Mesothelial cell of epicardium (in vitro differentiated cells): Measurements from ENCODE around the gene CRACR2B. TPM values are rescaled to one million over a fixed set of nuclear protein-coding genes. Genes with fewer than 3 reads are reported as not detected.

ENCODE experiments used
- DNase-seq, 2 experiments: peaks; one replicate each; pipeline ENCODE4 v3.0.0; 2021; ENCODE audit warnings: low spot score in 2 of 2; ENCODE audit not compliant: unreplicated experiment in 2 of 2
- H3K27ac Mint-ChIP-seq: 2 replicates; pipeline ENCODE4 v1.8.0; 2021; ENCODE audit warnings: mixed read lengths
- H3K27me3 Mint-ChIP-seq: 2 replicates; pipeline ENCODE4 v1.8.0; 2021; ENCODE audit warnings: low read depth, mixed read lengths
- H3K36me3 Mint-ChIP-seq: 2 replicates; pipeline ENCODE4 v1.8.0; 2021; ENCODE audit warnings: mixed read lengths
- H3K4me1 Mint-ChIP-seq: 2 replicates; pipeline ENCODE4 v1.8.0; 2021; ENCODE audit warnings: mixed read lengths
- H3K4me3 Mint-ChIP-seq: 2 replicates; pipeline ENCODE4 v1.8.0; 2021; ENCODE audit warnings: mild to moderate bottlenecking, moderate library complexity, mixed read lengths
- H3K9me3 Mint-ChIP-seq: 2 replicates; pipeline ENCODE4 v1.8.0; 2021; ENCODE audit warnings: mixed read lengths
- total RNA-seq: library from RNA; stranded (reverse); gene quantifications from 3 replicates; pipeline ENCODE4 v1.2.1, GENCODE V29; 2021
- TF ChIP-seq, protein P1 (sequence below): fragments of 200-600 bp; sonication (generic); IDR thresholded peaks from one replicate; pipeline ENCODE4 v1.5.0; 2021; ENCODE audit warnings: antibody characterized with exemption; ENCODE audit not compliant: unreplicated experiment

Gene CRACR2B
- total RNA-seq, 1 donor from 2014 or later = 9.9 TPM

DNA sequence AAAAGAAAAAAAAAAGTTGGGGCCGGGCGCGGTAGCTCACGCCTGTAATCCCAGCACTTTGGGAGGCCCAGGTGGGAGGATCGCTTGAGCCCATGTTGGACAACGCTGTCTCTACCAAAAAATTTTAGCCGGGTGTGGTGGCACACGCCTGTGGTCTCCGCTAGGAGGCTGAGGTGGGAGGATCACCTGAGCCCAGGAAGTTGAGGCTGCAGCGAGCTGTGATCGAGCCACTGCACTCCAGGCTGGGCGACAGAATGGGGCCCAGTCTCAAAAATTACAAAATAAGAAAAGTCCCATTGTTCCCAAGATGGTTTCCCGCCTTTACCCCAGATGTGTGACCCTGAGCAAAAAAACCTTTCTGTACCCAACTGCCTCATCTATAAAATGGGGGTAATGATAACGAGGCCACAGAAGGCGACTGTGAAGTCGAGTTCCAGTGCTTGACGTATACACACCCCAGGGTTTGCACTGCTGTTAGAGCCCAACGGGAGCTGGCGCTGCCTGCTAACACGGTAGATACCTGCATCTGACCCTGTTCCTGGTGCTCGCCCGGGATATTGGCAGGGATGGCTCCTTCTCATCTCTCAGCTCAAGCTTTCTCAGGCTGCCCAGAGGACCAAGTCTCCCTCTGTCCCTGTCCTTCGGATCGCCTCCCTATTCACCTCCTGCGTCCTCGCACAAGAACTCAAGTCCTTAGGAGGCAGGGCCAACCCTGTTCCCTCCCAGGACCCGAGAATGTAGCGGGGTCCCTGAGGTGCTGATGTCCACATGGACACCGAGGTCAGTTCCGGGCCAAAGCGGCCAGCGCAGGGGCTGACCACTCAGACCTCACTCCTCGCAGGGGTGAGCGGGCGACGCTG lies 19.1 kb upstream of the CRACR2B start:
- H3K27me3 Mint-ChIP-seq = no peaks in the 10 kb centered on the region
- no peaks in the 10 kb centered on the region for H3K9me3 Mint-ChIP-seq
- DNase-seq = no peak
- peaks cover 35% of the 10 kb centered on the region for H3K4me1 Mint-ChIP-seq
- H3K27ac Mint-ChIP-seq = peak overlapping the region; percentile 98
- peaks cover 3% of the 10 kb centered on the region for H3K36me3 Mint-ChIP-seq
- TF ChIP-seq, protein P1, sequence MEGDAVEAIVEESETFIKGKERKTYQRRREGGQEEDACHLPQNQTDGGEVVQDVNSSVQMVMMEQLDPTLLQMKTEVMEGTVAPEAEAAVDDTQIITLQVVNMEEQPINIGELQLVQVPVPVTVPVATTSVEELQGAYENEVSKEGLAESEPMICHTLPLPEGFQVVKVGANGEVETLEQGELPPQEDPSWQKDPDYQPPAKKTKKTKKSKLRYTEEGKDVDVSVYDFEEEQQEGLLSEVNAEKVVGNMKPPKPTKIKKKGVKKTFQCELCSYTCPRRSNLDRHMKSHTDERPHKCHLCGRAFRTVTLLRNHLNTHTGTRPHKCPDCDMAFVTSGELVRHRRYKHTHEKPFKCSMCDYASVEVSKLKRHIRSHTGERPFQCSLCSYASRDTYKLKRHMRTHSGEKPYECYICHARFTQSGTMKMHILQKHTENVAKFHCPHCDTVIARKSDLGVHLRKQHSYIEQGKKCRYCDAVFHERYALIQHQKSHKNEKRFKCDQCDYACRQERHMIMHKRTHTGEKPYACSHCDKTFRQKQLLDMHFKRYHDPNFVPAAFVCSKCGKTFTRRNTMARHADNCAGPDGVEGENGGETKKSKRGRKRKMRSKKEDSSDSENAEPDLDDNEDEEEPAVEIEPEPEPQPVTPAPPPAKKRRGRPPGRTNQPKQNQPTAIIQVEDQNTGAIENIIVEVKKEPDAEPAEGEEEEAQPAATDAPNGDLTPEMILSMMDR = no peak
- H3K4me3 Mint-ChIP-seq = peak overlapping the region; percentile 87

DNA sequence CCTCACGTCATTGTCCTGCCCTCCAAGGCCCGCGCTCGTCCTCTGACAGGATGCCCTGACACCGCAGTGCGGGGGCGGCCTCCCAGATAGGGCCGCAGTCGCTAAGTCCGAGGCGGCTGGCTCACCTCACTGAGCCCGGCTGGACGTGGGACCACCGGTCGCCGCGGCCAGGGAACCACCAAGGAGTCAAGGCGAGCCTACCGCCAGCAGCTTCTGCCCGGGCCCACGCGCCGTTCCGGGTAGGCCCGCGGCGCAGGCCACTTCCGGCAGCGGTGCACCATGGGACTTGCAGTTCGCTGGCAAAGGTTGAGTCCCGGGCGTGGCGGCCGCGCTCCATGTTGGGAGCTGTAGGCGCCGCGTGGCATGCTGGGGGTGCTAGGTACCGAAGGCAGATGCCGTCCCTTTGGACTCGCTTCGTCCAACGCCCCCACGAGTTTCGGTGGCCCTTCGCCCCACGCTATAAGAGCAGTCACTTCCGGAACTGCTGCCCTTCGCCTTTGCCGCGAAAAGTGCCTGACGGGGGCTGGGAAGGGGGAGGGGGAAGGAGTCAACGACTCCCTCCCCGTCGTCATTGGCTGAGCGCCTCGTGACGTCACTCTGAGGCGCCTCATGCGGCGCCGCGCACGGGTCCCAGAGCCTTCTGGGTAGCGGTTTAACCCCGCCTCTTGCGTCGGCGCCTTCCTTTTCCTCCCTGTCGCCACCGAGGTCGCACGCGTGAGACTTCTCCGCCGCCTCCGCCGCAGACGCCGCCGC lies 18.3 kb upstream of the CRACR2B start, which contains the start of gene RPLP2:
TSS of gene RPLP2 (plus strand) at position 681 of the 753 bp plus-strand sequence. CDS start 268 bp downstream, outside the sequence.
- peak within 1 kb of the TSS; percentile 98 for H3K27ac Mint-ChIP-seq
- peak within 1 kb of the TSS; percentile 87 for H3K4me3 Mint-ChIP-seq
- peaks cover 27% of the 10 kb centered on the region for H3K4me1 Mint-ChIP-seq
- H3K36me3 Mint-ChIP-seq = peaks cover 5% of the 10 kb centered on the region
- no peaks in the 10 kb centered on the region for H3K27me3 Mint-ChIP-seq
- peak; percentile 95 to 99 for DNase-seq
- H3K9me3 Mint-ChIP-seq = no peaks in the 10 kb centered on the region
- TF ChIP-seq, protein P1 = no peak

DNA sequence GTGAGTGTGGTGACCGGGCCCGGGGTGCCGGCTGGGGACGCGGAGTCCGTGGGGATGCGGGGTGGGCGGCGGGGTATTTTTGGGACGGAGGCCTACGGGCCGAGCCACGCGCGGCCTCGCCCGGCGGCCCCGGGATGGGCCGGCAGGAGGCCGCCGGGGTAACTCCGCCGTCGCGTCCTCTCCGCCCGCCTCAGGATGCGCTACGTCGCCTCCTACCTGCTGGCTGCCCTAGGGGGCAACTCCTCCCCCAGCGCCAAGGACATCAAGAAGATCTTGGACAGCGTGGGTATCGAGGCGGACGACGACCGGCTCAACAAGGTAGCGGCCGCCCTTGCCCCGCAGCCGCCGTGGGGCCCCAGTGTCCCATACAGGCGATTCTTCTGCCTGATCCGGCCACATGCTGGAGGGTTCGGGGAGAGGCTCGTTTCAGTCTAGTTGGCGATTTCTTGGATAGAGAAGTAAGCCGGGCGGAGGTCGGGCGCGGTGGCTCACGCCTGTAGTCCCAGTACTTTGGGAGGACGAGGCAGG lies 17.6 kb upstream of the CRACR2B start:
- H3K9me3 Mint-ChIP-seq = no peaks in the 10 kb centered on the region
- peak overlapping the region; percentile 87 for H3K4me3 Mint-ChIP-seq
- peak overlapping the region; percentile 80 for H3K27ac Mint-ChIP-seq
- H3K36me3 Mint-ChIP-seq = peaks cover 5% of the 10 kb centered on the region
- H3K27me3 Mint-ChIP-seq = no peaks in the 10 kb centered on the region
- peaks cover 25% of the 10 kb centered on the region for H3K4me1 Mint-ChIP-seq
- TF ChIP-seq, protein P1 = no peak
- no peak for DNase-seq

DNA sequence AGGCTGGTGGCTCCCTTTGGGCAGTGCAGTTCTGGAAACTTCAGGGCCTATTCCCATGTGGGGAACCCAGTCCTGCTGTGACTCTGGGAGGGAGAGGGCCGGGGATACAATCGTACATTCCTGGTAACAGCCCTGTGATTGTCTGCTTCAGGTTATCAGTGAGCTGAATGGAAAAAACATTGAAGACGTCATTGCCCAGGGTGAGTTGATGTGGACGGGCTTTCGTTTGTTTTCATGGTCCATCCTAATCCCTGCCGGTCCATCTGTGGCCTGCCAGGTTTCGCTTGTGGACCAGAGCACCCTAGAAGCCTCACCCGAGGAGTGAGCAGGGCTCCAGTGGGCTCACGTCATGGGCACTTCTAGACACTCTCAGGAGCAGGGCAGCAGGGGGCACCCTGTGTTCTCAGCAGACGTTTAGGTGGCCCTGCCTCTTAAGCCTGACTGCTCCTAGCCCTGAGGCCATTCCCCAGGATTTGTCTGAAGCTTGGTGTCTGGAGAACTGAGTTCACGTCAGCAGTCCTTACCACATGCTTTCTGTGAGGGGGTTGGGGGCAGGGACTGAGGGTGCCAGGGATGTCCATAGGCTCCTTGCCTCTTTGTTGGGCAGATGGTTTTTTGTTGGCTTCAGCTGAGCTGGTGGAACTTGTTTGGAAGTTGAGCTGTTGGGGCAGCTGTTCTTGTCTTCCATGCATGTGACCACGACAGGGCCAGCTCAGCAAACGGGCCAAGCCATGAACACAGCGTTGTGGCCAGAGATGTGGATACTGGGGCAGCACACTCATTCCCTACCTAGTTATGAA lies 16.1 kb upstream of the CRACR2B start:
- no peak for DNase-seq
- Mint-ChIP-seq H3K36me3 (peaks cover 5% of the 10 kb centered on the region), H3K4me3 (peak overlapping the region; percentile 87), H3K9me3 (no peaks in the 10 kb centered on the region), H3K27me3 (no peaks in the 10 kb centered on the region), H3K4me1 (peaks cover 25% of the 10 kb centered on the region), H3K27ac (peak overlapping the region; percentile 80)
- TF ChIP-seq, protein P1 = no peak

DNA sequence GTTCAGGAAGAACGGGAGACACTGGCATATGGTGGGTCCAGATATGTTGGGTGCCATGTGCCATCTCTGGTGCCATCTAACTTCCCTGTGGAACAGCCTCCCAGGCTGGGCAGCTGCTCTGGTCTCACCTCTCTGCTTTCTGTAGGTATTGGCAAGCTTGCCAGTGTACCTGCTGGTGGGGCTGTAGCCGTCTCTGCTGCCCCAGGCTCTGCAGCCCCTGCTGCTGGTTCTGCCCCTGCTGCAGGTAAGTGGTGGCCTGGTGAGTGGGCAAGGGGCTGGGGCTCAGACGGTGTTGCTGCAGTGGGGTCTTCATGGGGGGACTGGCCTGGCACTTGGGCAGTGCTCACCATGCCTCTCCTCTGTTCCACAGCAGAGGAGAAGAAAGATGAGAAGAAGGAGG lies 15.3 kb upstream of the CRACR2B start:
- Mint-ChIP-seq H3K9me3 (no peaks in the 10 kb centered on the region), H3K4me1 (peaks cover 25% of the 10 kb centered on the region), H3K4me3 (peak overlapping the region; percentile 20), H3K27ac (no peak overlapping the region), H3K27me3 (no peaks in the 10 kb centered on the region), H3K36me3 (peaks cover 5% of the 10 kb centered on the region)
- TF ChIP-seq, protein P1 = no peak
- no peak for DNase-seq
